ENCODE measurements around the gene PBX4. TPM values are rescaled to one million over a fixed set of nuclear protein-coding genes. Genes with fewer than 3 reads are reported as not detected.

The PBX4 gene
- total and polyA plus RNA-seq, 12 donors, result 0.28 to 6.3 (median 0.81) TPM; not detected in 4

DNA sequence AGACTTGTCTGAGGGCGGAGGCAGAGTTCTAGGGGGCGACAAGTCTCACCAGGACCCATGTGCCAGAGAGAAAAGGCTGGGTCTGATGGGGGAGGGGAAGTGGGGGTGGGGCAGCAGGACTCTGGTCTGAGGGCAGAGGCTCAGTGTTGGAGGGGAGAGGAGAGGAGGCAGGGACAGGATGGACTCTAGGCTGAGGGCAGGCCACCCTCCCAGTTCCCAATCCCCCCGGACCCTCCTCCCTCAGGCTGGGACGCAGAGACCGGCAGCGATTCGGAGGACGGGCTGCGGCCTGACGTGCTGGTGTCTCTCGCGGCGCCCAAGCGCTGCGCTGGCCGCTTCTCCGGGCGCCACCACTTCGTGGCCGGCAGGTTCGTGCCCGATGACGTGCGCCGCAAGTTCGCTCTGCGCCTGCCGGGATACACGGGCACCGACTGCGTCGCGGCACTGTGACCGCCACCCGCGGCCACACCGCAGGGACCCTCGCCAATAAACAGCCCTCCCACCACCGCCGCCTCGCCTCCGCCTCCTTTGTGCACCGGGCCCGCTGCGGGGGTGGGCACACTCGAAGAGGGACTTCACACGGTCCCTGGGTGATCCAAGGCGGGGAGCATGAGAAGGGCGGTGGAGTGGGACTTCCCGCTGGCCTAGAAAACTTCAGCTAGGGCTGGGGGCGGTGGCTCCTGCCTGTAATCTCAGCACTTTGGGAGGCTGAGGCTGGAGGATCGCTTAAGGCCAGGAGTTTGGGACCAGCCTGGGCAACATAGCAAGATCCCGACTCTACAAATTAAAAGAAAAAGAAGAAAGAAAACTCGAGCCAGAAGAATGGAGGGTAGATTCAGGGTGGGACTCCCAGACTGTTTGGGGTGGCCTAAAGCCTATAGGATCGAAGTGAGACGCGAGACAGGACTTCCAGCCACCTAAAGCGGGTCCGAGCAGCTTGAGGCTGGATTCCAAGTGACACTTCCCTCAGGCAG lies 81.1 kb downstream of the PBX4 start:
- peaks cover 4 to 19% of the 10 kb centered on the region in 2 donors for H3K4me1 ChIP-seq (replicated peaks in 1 of 2)
- no peak overlapping the region for H3K27ac ChIP-seq
- H3K9me3 ChIP-seq (replicated peaks in 1 of 3), result no peaks in the 10 kb centered on the region
- DNase-seq, result no peak
- TF ChIP-seq, protein P1, sequence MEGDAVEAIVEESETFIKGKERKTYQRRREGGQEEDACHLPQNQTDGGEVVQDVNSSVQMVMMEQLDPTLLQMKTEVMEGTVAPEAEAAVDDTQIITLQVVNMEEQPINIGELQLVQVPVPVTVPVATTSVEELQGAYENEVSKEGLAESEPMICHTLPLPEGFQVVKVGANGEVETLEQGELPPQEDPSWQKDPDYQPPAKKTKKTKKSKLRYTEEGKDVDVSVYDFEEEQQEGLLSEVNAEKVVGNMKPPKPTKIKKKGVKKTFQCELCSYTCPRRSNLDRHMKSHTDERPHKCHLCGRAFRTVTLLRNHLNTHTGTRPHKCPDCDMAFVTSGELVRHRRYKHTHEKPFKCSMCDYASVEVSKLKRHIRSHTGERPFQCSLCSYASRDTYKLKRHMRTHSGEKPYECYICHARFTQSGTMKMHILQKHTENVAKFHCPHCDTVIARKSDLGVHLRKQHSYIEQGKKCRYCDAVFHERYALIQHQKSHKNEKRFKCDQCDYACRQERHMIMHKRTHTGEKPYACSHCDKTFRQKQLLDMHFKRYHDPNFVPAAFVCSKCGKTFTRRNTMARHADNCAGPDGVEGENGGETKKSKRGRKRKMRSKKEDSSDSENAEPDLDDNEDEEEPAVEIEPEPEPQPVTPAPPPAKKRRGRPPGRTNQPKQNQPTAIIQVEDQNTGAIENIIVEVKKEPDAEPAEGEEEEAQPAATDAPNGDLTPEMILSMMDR (IDR thresholded peaks at IDR 0.05), result no peak
- no peak for TF ChIP-seq POLR2A (IDR thresholded peaks at IDR 0.05)
- no peaks in the 10 kb centered on the region for H3K36me3 ChIP-seq (replicated peaks in 1 of 2)
- intact Hi-C loops (cut with DNase I), result loop anchor here (2.0 to 5.0 kb wide), 2 partner anchors 105 to 421 kb away; partner anchors contain the start of gene GMIP (in 1 of the 2)
- WGBS, 4 donors, result 26 to 59% (median 40%) methylated on average over 39 to 59 of the region's 59 CpGs
- H3K27me3 ChIP-seq, result peaks cover 38% of the 10 kb centered on the region
- no peak overlapping the region for H3K4me3 ChIP-seq

DNA sequence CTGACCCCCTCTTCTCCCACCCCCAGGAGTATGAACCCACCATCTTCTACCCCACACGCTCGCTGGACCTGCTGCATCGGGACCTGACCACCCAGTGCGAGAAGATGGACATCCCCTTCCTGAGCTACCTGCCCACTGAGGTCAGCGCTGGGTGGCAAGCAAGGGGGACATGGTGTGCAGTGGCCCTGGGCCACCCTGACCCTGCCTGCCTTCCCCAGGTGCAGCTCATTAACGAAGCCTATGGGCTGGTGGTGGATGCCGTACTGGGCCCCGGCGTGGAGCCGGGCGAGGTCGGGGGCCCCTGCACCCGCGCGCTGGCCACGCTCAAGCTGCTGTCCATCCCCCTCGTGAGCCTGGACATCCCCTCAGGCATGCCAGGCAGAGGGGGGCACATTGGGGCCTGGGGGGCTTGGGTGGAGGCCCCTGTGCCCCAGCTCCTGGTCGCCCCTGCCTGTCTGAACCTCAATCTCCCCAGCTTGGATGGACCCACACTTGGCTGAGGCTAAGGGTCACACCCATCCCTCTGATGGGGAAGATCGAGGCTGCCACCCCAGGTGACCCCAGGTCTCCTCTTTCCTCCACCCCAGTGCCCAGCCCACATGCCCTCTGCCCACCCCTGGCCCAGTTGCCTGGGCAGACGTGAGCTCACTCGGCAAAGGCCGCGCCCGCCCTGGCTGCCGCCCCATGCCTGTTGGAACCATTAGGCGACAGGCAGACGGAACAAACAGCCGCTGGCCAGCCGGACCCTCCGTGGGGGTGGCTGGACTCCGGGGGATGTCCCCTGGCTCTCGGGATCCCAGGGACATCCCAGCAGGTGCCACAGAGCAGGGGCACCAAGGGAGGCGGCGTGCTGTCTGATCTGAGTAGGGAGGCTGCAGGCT lies 82.9 kb downstream of the PBX4 start:
- DNase-seq, result no peak
- H3K9me3 ChIP-seq (replicated peaks in 1 of 3), result no peaks in the 10 kb centered on the region
- peaks cover 20% of the 10 kb centered on the region for H3K27me3 ChIP-seq
- 91 to 96% (median 92%) methylated on average over 20 to 34 of the region's 34 CpGs for WGBS, 4 donors
- H3K4me3 ChIP-seq, result no peak overlapping the region
- intact Hi-C loops (cut with DNase I), result loop anchor here (2.0 to 5.0 kb wide), 2 partner anchors 107 to 423 kb away; partner anchors contain the start of gene GMIP (in 1 of the 2)
- H3K4me1 ChIP-seq (replicated peaks in 1 of 2), result peaks cover 4 to 13% of the 10 kb centered on the region in 2 donors
- H3K36me3 ChIP-seq (replicated peaks in 1 of 2), result no peaks in the 10 kb centered on the region
- no peak for TF ChIP-seq POLR2A (IDR thresholded peaks at IDR 0.05)
- TF ChIP-seq, protein P1 (IDR thresholded peaks at IDR 0.05), result no peak
- no peak overlapping the region for H3K27ac ChIP-seq

DNA sequence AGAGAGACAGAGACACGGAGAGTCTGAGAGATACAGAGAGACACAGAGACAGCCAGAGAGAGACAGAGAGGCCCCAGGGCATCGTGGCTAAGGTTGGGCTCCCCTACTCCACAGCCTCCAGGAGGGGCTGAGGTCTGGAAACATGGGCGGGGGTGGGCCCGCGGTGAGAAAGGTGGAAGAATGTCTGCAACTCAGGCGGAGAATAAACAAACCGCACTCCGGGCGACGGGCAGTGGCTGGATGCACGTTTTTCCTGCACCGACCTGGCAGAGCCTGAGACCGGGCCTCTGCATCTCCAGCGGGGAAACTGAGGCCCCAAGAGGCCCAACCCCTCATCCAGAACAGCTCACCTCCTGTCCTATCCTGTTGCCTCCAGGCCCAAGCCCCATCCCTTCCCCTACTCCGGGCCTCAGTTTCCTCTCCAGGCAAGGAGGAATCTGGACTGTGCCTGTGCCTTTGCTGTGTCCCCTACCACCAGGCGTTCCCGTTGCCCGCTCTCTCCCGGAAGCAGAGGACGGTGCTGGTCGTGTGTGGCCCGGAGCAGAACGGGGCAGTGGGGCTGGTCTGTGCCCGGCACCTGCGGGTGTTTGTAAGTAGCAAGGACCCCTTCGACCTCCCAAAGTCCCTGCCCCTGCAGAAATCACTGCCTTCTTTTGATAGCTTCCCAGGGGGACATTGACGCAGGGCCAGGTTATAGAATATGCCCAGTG lies 83.8 kb downstream of the PBX4 start:
- Histone ChIP-seq H3K9me3 (replicated peaks in 1 of 3) (no peaks in the 10 kb centered on the region), H3K4me3 (no peak overlapping the region), H3K27ac (no peak overlapping the region), H3K27me3 (peaks cover 17% of the 10 kb centered on the region), H3K36me3 (replicated peaks in 1 of 2) (no peaks in the 10 kb centered on the region), H3K4me1 (replicated peaks in 1 of 2) (peaks cover 4 to 13% of the 10 kb centered on the region in 2 donors)
- WGBS, 4 donors, result 83 to 86% (median 85%) methylated on average over 20 to 27 of the region's 27 CpGs
- no peak for DNase-seq
- TF ChIP-seq POLR2A (IDR thresholded peaks at IDR 0.05), result no peak
- TF ChIP-seq, protein P1 (IDR thresholded peaks at IDR 0.05), result no peak
- intact Hi-C loops (cut with DNase I), result loop anchor here in 1 of 2 donors (5.0 kb wide), 2 partner anchors 108 to 423 kb away; partner anchors contain the start of gene GMIP

Data from adrenal gland (tissue), 12 donors.